Stomach smooth muscle (tissue), 2 donors: Measurements from ENCODE around the gene UBE3B.

Experiments used
- H3K27ac ChIP-seq: one replicate; pipeline ENCODE4 v1.7.0; 2013; ENCODE audit warnings: mild to moderate bottlenecking, low read length, inconsistent platforms
- H3K27me3 ChIP-seq, 2 donors: one replicate each; pipeline ENCODE4 v1.7.0; 2013; ENCODE audit warnings: low read length in 2 of 2; ENCODE audit not compliant: insufficient read depth in 2 of 2, control insufficient read depth in 1 of 2
- H3K36me3 ChIP-seq, 2 donors: one replicate each; pipeline ENCODE4 v1.7.0; 2013; ENCODE audit warnings: low read length in 2 of 2; ENCODE audit not compliant: control insufficient read depth in 2 of 2, insufficient read depth in 2 of 2
- H3K4me1 ChIP-seq: one replicate; pipeline ENCODE4 v1.7.0; 2013; ENCODE audit warnings: low read length; ENCODE audit not compliant: control insufficient read depth, insufficient read depth
- H3K4me3 ChIP-seq, 2 donors: one replicate each; pipeline ENCODE4 v1.7.0; 2013; ENCODE audit warnings: low read length in 2 of 2
- H3K9ac ChIP-seq, 2 donors: one replicate each; pipeline ENCODE4 v1.7.0; 2013; ENCODE audit warnings: low read length in 2 of 2, mild to moderate bottlenecking in 1 of 2
- H3K9me3 ChIP-seq, 2 donors: one replicate each; pipeline ENCODE4 v1.7.0; 2013; ENCODE audit warnings: low read length in 2 of 2; ENCODE audit not compliant: control insufficient read depth in 2 of 2
- donor health status: healthy.
- donor health status: Pancreatic carcinoma.

UBE3B gene

GRCh38 chr12:109483346-109483745 is 5.9 kb downstream of the UBE3B start:
- Histone ChIP-seq H3K9ac (no peak overlapping the region), H3K4me3 (no peak overlapping the region), H3K9me3 (no peaks in the 10 kb centered on the region), H3K27me3 (no peaks in the 10 kb centered on the region), H3K36me3 (peaks cover 47 to 51% of the 10 kb centered on the region in 2 donors), H3K4me1 (peaks cover 6% of the 10 kb centered on the region), H3K27ac (no peak overlapping the region)

GRCh38 chr12:109485201-109485600 is 7.8 kb downstream of the UBE3B start:
- H3K4me1 ChIP-seq: no peaks in the 10 kb centered on the region
- H3K27me3 ChIP-seq: no peaks in the 10 kb centered on the region
- peaks cover 65 to 70% of the 10 kb centered on the region in 2 donors for H3K36me3 ChIP-seq
- H3K9ac ChIP-seq: no peak overlapping the region
- H3K27ac ChIP-seq: no peak overlapping the region
- H3K4me3 ChIP-seq: no peak overlapping the region
- H3K9me3 ChIP-seq: no peaks in the 10 kb centered on the region

GRCh38 chr12:109487181-109488050 is 10.0 kb downstream of the UBE3B start:
- Histone ChIP-seq H3K9me3 (no peaks in the 10 kb centered on the region), H3K27ac (no peak overlapping the region), H3K9ac (no peak overlapping the region), H3K4me3 (no peak overlapping the region), H3K27me3 (no peaks in the 10 kb centered on the region), H3K36me3 (peaks cover 79 to 82% of the 10 kb centered on the region in 2 donors), H3K4me1 (no peaks in the 10 kb centered on the region)

- no peak overlapping the region for H3K9ac ChIP-seq
- H3K36me3 ChIP-seq: peaks cover 82 to 85% of the 10 kb centered on the region in 2 donors
- H3K27me3 ChIP-seq: no peaks in the 10 kb centered on the region
- no peaks in the 10 kb centered on the region for H3K9me3 ChIP-seq
- no peak overlapping the region for H3K27ac ChIP-seq
- H3K4me3 ChIP-seq: no peak overlapping the region
- no peaks in the 10 kb centered on the region for H3K4me1 ChIP-seq
Measured at GRCh38 chr12:109488051-109488665, 10.7 kb downstream of the UBE3B start.

- H3K4me3 ChIP-seq: no peak overlapping the region
- H3K36me3 ChIP-seq: peaks cover 80 to 85% of the 10 kb centered on the region in 2 donors
- no peaks in the 10 kb centered on the region for H3K9me3 ChIP-seq
- no peak overlapping the region for H3K27ac ChIP-seq
- no peaks in the 10 kb centered on the region for H3K27me3 ChIP-seq
- no peaks in the 10 kb centered on the region for H3K4me1 ChIP-seq
- H3K9ac ChIP-seq: no peak overlapping the region
Measured at GRCh38 chr12:109489016-109489954, 11.9 kb downstream of the UBE3B start.

- Histone ChIP-seq H3K27ac (no peak overlapping the region), H3K9ac (no peak overlapping the region), H3K9me3 (no peaks in the 10 kb centered on the region), H3K27me3 (no peaks in the 10 kb centered on the region), H3K36me3 (peaks cover 77 to 89% of the 10 kb centered on the region in 2 donors), H3K4me1 (no peaks in the 10 kb centered on the region), H3K4me3 (no peak overlapping the region)
Measured at GRCh38 chr12:109489955-109490565, 12.6 kb downstream of the UBE3B start.

- Histone ChIP-seq H3K9me3 (no peaks in the 10 kb centered on the region), H3K4me3 (no peak overlapping the region), H3K36me3 (peaks cover 65 to 77% of the 10 kb centered on the region in 2 donors), H3K9ac (no peak overlapping the region), H3K27ac (no peak overlapping the region), H3K27me3 (no peaks in the 10 kb centered on the region), H3K4me1 (no peaks in the 10 kb centered on the region)
Measured at GRCh38 chr12:109491671-109492070, 14.2 kb downstream of the UBE3B start.

- H3K27ac ChIP-seq: no peak overlapping the region
- H3K36me3 ChIP-seq: peaks cover 60 to 70% of the 10 kb centered on the region in 2 donors
Measured at GRCh38 chr12:109492371-109492770, 14.9 kb downstream of the UBE3B start.

GRCh38 chr12:109493090-109493489 is 15.7 kb downstream of the UBE3B start:
- H3K27ac ChIP-seq: no peak overlapping the region
- H3K36me3 ChIP-seq: peaks cover 60 to 70% of the 10 kb centered on the region in 2 donors
- H3K4me1 ChIP-seq: no peaks in the 10 kb centered on the region
- no peaks in the 10 kb centered on the region for H3K27me3 ChIP-seq
- no peak overlapping the region for H3K9ac ChIP-seq
- no peak overlapping the region for H3K4me3 ChIP-seq
- H3K9me3 ChIP-seq: no peaks in the 10 kb centered on the region

More at GRCh38 chr12:109492371-109492770, 14.9 kb downstream of the UBE3B start:
- no peaks in the 10 kb centered on the region for H3K4me1 ChIP-seq
- H3K4me3 ChIP-seq: no peak overlapping the region
- no peaks in the 10 kb centered on the region for H3K9me3 ChIP-seq
- H3K9ac ChIP-seq: no peak overlapping the region
- H3K27me3 ChIP-seq: no peaks in the 10 kb centered on the region

- no peaks in the 10 kb centered on the region for H3K27me3 ChIP-seq
- H3K4me1 ChIP-seq: no peaks in the 10 kb centered on the region
- peaks cover 59 to 70% of the 10 kb centered on the region in 2 donors for H3K36me3 ChIP-seq
- no peak overlapping the region for H3K27ac ChIP-seq
- no peaks in the 10 kb centered on the region for H3K9me3 ChIP-seq
- H3K4me3 ChIP-seq: no peak overlapping the region
- H3K9ac ChIP-seq: no peak overlapping the region
Measured at GRCh38 chr12:109493938-109494337, 16.5 kb downstream of the UBE3B start.
